HG02840 (cell line): ENCODE data around the gene ZNF346.

Source experiments
- ATAC-seq: cut with Tn5 transposase; IDR thresholded peaks from one replicate; pipeline ENCODE4 v1.9.1; 2021; ENCODE audit warnings: mild to moderate bottlenecking, moderate library complexity, moderate number of reproducible peaks; ENCODE audit not compliant: unreplicated experiment, low FRiP score

Gene ZNF346

GRCh38 chr5:177064500-177065277 is 42.2 kb downstream of the ZNF346 start:
- no peak for ATAC-seq

GRCh38 chr5:177065491-177065890 is 43.0 kb downstream of the ZNF346 start:
- ATAC-seq: no peak

- ATAC-seq: no peak
These were observed 43.7 kb downstream of the ZNF346 start for GRCh38 chr5:177066224-177066623.

GRCh38 chr5:177067503-177067902 is 45.0 kb downstream of the ZNF346 start:
- no peak for ATAC-seq

GRCh38 chr5:177070536-177071191 is 48.2 kb downstream of the ZNF346 start:
- no peak for ATAC-seq

- ATAC-seq: no peak
These were observed 49.3 kb downstream of the ZNF346 start for GRCh38 chr5:177071666-177072385.

- no peak for ATAC-seq
These were observed 54.8 kb downstream of the ZNF346 start for GRCh38 chr5:177077335-177077734.

GRCh38 chr5:177079606-177080005 is 57.1 kb downstream of the ZNF346 start:
- ATAC-seq: no peak

- ATAC-seq: no peak
These were observed 57.8 kb downstream of the ZNF346 start for GRCh38 chr5:177080265-177080664.

GRCh38 chr5:177081859-177082258 is 59.4 kb downstream of the ZNF346 start:
- ATAC-seq: no peak

- no peak for ATAC-seq
These were observed 60.9 kb downstream of the ZNF346 start for GRCh38 chr5:177083357-177083756.

GRCh38 chr5:177084175-177084574 is 61.7 kb downstream of the ZNF346 start:
- no peak for ATAC-seq

- no peak for ATAC-seq
These were observed 63.6 kb downstream of the ZNF346 start for GRCh38 chr5:177085985-177086653.

- ATAC-seq: no peak
These were observed 64.3 kb downstream of the ZNF346 start, which contains the start of gene FGFR4 for GRCh38 chr5:177086654-177087397. FGFR4 (plus strand) TSS chr5:177086915; CDS start chr5:177089603, 2,688 bp downstream.

- no peak for ATAC-seq
These were observed 65.0 kb downstream of the ZNF346 start for GRCh38 chr5:177087398-177088005.

GRCh38 chr5:177089127-177089526 is 66.6 kb downstream of the ZNF346 start:
- ATAC-seq: no peak

GRCh38 chr5:177089825-177090641 is 67.5 kb downstream of the ZNF346 start:
- ATAC-seq: no peak

GRCh38 chr5:177090813-177091212 is 68.3 kb downstream of the ZNF346 start:
- ATAC-seq: no peak

- no peak for ATAC-seq
These were observed 68.7 kb downstream of the ZNF346 start for GRCh38 chr5:177091232-177091631.
